HS-27A (cell line): Measurements from ENCODE around the gene MT2A.

ENCODE experiments used
- DNase-seq: peaks from one replicate; pipeline ENCODE4 v3.0.0-alpha.2; 2012; ENCODE audit warnings: low read depth, missing footprints

The MT2A gene

DNA sequence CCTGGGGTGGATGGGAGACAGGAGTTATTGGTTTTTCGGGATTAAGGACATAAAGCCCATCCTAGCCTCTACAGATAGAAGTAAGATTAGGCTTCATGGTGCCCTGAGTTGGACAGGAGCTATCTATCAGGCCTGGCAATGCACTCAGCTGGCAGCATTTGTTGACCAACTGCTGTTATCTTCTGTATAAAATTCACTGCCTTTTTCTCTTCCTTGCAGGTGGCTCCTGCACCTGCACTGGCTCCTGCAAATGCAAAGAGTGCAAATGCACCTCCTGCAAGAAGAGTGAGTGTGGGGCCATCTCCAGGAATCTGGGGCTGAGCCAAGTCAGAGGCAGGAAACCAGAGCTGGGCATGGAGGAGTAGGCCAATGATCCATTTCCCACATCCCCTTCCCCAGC lies 30.7 kb downstream of the MT2A start:
- DNase-seq, result no peak

GRCh38 chr16:56640076-56640475 lies 31.7 kb downstream of the MT2A start:
- no peak for DNase-seq

- no peak for DNase-seq
These were observed 32.8 kb downstream of the MT2A start for GRCh38 chr16:56641166-56641565.

GRCh38 chr16:56643080-56643778 lies 34.8 kb downstream of the MT2A start:
- DNase-seq, result no peak

- DNase-seq, result no peak
These were observed 35.4 kb downstream of the MT2A start for GRCh38 chr16:56643833-56644232.

- no peak for DNase-seq
These were observed 36.9 kb downstream of the MT2A start for GRCh38 chr16:56645311-56645710.

DNA sequence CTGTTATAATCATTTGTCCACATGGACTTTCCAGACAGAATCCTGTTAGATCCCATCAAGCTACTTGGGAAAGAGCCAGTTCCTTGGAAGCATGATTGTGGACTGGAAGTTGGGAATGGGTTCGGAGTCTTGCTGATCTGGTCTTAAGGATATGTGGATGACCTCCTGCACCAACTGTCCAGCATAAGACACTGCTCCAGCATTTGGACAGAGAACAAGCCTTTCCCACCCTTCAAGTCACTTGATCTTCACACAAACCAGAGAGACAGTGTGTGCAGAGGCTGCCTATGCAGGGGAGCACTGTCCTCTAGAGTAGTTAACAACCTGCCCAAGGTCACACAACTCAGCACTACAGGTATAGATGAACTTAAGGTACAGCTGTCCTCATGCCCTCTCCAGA lies 37.5 kb downstream of the MT2A start:
- DNase-seq, result no peak

GRCh38 chr16:56647641-56648431 lies 39.5 kb downstream of the MT2A start:
- no peak for DNase-seq

GRCh38 chr16:56649271-56649670 lies 40.9 kb downstream of the MT2A start:
- no peak for DNase-seq

- DNase-seq, result no peak
These were observed 41.4 kb downstream of the MT2A start for GRCh38 chr16:56649820-56650219.

DNA sequence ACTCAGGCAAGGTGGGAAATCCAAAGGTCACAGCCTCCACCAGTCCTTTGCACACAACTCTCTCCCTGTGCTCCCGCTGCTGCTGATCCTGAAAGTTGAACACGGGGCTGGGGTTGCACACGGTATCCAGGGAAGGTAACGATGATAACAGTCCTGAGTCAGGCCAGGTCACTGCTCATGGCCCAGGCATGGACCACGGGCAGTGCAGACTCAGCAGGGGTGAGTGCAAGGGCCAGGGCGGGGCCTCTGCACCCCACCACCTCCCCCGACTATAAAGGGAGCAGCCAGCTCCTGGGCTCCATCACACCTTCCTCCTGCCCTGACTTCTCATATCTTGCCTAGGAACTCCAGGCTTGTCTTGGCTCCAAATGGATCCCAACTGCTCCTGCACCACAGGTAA lies 43.2 kb downstream of the MT2A start, which contains the start of gene MT1B:
MT1B (plus strand) TSS at position 301 of the 400 bp plus-strand sequence; CDS start at position 369, 68 bp downstream.
- DNase-seq, result no peak

DNA sequence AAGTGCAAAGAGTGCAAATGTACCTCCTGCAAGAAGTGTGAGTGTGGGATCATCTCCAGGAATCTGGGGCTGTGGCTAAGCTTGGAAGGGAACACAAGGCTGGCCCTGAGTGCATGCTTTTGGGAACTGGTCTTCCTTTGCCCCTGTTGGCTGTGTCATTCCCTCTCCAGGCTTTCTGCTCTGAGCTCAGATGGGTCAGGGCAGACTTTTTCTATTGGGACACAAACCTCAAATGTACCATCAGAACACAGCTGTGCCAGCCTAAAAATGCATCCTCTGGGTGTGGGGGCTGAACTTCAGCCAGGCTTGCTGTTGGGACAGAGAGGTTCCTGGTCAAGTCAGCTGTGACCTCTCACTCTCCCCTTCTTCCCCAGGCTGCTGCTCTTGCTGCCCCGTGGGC lies 44.2 kb downstream of the MT2A start:
- no peak for DNase-seq

DNA sequence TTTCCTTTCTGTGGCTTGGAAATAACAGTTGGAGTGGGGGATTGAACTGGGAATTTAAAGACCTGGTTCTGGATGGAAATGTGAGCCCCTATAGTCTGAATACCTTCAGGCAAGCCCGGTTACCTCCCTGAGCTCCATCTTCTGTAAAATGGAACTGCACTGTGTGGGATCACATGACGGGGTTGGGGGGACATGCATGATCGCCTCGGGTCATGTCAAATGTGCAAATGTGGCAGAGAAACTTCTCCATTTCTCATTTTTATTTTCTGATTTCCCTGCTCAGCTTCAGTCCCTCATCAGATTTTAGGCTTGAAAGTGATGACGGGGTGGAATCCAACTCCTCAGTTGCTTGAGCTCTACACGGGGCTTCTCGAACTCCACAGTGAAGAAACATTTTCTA lies 44.8 kb downstream of the MT2A start:
- no peak for DNase-seq

DNA sequence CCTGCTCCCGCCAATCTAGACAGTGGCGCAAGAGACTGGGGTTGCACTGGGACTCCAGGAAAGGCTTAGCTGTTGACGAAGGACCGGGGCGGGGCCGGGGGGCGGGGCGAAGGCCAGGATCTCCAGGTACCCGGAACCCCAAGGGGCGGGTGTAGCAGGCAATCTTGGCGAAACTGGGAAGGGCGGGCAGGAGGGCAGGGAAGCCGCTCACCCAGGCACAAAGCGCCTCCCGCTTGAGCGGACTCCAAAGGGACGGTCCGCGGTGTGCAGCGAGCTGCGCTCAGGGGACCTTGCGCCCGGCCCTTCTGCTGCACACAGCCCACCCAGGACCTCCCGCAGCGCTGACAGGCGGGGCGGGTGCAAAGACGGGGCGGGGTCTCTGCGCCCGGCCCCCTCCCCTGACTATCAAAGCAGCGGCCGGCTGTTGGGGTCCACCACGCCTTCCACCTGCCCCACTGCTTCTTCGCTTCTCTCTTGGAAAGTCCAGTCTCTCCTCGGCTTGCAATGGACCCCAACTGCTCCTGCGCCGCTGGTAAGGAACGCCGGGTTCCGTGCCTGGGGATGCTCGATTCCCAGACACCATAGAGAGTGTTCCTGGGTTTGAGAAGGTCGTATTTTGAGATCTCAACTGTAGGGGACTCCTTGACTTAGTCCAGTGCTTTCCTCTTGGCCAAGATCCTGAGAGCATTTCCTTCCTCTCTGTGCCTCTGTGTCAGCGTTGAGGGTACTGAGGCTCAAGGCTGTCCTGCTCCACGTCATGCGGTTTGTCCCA lies 49.4 kb downstream of the MT2A start, which contains the start of gene MT1F:
MT1F (plus strand) TSS at position 405 of the 772 bp plus-strand sequence; CDS start at position 505, 100 bp downstream.
- DNase-seq, result no peak

GRCh38 chr16:56658327-56658875 lies 50.0 kb downstream of the MT2A start:
- DNase-seq, result no peak
